GM19452 (cell line): Measurements from ENCODE around the gene LINC00305.

Source experiments
- ATAC-seq: cut with Tn5 transposase; IDR thresholded peaks from one replicate; pipeline ENCODE4 v1.9.1; 2021; ENCODE audit not compliant: unreplicated experiment

LINC00305 gene

GRCh38 chr18:64037812-64038414 lies 111.0 kb downstream of the LINC00305 start:
- no peak for ATAC-seq

- ATAC-seq: no peak
These were observed 116.6 kb downstream of the LINC00305 start for GRCh38 chr18:64032312-64032711.

DNA sequence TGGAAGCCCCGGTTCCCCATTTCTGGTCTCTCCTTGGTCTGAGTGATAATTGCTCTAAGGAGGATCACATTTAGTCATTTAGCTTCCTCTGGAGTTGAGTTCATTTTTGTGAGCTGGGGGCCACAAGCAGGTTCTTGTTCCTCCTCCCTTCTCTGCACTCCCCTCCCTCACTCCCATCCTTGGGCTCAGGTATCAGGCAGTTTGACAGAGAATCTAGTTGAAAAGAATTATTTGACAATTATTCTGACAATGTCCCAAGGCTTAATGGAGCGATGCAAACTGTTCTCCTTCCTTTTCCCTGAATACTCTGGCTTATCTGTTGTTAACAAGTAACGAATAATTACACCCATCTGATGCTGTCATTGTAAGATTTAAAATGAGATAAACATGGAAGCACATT lies 117.5 kb downstream of the LINC00305 start:
- ATAC-seq: no peak
